GM18951 (cell line): ENCODE results near the gene IGSF21.

Experiments
- POLR2A ChIP-seq: IDR thresholded peaks from 4 replicates; pipeline ENCODE4 v1.6.1; 2011; ENCODE audit warnings: mild to moderate bottlenecking; ENCODE audit not compliant: insufficient read length, insufficient read depth; ENCODE audit errors: extremely low read depth
- in situ Hi-C: fragments of 300-500 bp; cut with MboI; formaldehyde crosslinking; loops from one replicate; pipeline ENCODE4 v1.12.0; 2022; ENCODE audit warnings: low sequenced_read_pairs, mixed read lengths, inconsistent platforms; ENCODE audit not compliant: unreplicated experiment

Gene IGSF21

DNA sequence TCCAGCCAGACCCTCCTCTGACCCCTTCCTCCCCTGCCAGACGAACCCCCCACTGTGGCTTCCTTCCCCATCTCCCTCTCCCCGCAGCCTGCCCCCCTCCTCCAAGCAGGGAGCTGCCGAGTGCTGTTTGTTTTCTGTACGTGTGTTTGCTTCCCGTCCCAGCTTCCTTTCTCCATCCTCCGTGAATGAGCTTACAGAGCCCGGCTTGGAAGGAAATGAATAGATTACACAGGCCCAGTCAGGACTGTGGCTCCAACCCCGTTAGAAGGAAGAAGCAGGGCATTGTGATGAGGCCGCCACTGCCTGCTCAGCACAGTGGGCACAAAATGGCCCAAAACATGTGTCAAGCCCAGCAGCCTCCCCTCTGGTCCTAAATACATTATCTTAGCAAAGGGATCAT, 123.2 kb downstream of the IGSF21 start:
- in situ Hi-C loops: no loop called here
- no peak for TF ChIP-seq POLR2A

DNA sequence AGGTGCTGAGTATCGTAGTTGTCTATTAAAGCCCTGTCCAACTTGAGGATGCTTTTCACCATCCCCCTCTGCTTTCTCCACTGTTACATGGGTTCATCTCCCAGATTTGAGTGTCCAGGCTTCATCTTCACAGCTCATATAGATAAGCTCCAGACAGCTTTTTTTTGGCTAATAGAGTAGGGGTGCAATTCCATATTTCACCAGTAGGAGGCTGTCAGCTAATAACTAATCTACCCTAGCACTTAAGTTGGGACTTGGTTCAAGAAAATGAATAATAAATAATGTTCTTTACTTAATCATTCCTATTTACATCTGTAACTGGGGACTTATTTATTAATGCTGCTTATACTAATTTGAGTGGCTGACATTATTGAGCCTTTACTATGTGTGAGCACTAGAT, 124.5 kb downstream of the IGSF21 start:
- in situ Hi-C loops: no loop called here
- TF ChIP-seq POLR2A: no peak

DNA sequence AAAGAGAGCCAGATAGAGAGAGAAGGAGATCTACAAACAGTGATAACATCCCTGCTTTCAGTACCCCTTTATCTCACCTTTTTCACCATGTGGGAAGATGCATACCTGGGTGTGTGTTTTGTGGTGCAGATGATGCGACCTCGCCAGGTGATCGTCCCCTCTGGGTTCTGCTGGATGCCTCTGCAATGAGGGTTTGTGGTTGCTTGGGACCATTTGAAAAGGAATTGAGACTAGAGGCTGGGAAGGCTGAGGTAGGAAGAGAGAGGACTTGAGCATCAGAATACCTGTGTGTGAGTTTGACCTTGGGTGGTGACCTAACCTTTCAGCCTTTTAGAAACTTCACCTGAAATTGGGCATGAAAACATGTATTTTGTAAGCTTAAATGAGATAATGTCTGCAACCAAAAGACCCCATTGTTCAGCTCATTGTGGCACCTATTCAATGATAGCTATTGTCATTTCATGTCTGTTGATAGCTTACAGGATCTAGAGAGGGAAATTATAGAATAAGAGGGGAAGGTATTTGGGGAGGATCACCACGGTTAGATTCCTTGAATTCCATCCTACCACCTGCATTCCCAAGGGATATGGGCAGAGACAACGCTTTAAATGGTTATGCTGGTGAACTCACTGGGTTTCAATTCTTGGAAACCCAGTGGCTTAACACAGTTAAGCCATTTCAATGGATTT, 125.7 kb downstream of the IGSF21 start:
- no peak for TF ChIP-seq POLR2A
- in situ Hi-C loops: no loop called here

DNA sequence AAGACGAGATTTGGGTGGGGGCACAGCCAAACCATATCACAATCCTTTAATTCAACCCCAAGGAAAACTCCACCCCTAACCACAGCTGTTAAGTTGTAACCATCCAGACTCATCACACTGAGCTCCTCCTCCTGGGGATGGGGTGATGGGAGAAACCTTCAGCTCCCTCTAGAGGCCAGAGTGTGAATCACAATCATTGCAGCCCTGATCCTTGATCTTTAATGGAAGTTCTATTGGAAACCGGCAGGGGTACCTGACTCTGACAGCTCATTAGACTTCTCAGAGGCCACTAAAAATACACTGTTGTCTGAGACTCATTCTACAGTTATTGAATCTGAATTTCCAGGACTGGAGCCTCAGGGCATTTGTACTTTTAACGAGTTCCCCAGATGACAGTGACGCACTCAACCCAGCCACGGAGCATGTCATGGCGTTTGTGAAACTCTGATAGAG, 127.2 kb downstream of the IGSF21 start:
- in situ Hi-C loops: no loop called here

DNA sequence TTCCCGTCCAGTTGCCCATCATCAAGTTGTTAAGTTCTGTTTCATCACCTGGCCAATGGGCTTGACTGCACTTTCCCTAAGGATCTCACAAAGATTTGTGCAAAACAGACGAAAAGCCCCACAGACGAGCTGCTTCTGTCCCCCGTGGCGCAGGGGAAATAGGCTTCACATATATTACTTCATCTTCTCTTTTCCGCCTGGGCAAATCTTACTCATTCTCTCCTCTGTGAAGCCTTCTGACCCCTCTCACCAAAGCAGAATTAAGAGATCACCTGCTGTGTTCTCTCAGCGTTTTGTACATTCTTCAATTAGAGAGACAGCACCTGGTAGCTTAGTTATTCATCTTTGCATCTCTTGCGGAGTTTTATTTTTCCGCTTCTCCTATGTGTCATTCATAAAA, 129.8 kb downstream of the IGSF21 start:
- in situ Hi-C loops: no loop called here
- no peak for TF ChIP-seq POLR2A

More for the DNA sequence above, 127.2 kb downstream of the IGSF21 start:
- no peak for TF ChIP-seq POLR2A

DNA sequence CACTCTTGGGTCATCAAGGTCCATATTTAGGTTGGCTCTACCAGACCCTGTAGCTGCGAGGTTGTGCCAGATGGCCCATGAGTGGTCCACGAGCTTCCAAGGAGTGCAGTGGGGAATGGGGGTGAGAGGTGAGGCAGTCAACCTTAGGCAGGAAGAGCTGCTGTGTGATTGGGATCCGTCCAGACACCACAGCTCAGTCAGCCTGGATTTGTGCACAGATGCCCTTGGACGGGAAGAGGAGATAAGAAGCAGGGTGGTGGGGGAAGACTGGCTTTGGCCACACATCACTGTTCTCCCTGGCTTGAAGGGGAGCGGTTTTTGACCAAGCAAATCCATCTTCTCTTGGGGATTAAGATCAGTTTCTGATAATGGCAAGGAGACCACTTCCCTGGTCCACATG, 130.6 kb downstream of the IGSF21 start:
- in situ Hi-C loops: no loop called here
- no peak for TF ChIP-seq POLR2A

DNA sequence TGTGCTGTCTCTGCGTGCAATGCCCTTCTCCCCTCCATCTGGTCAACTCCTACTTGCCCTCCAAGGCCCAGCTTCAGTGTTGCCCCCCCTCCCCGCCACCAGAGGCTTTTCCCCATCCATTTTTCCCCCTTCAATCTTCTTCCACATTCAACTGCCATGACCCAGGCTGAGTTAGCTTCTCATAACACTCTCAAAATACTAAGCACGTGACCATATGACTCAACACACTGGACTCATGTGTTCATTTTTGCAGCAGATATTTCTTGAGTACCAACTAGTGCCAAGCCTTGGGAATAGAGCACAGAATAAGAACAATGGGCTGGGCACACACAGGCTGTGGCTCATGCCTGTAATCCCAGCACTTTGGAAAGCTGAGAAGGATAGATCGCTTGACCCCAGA, 132.1 kb downstream of the IGSF21 start:
- no peak for TF ChIP-seq POLR2A
- in situ Hi-C loops: no loop called here

DNA sequence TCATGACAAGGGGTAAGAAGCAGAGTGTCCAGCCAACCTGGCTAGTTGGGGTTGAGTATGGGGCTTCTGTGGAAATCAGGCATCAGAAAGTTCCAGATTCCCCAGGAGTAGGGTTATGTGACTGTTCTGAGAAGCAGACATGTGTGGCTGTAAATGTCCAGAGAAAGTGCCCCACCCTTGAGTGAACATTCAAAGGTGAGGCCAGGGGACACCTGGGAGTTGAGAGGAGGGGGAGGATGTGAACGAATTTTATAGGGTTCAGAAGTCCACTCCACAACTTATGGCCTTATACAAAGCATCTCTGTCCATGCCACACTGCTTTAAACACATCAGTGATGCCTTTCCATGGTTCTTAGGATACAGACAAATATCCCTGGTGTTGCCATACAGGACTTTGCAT, 133.3 kb downstream of the IGSF21 start:
- in situ Hi-C loops: no loop called here
- no peak for TF ChIP-seq POLR2A

DNA sequence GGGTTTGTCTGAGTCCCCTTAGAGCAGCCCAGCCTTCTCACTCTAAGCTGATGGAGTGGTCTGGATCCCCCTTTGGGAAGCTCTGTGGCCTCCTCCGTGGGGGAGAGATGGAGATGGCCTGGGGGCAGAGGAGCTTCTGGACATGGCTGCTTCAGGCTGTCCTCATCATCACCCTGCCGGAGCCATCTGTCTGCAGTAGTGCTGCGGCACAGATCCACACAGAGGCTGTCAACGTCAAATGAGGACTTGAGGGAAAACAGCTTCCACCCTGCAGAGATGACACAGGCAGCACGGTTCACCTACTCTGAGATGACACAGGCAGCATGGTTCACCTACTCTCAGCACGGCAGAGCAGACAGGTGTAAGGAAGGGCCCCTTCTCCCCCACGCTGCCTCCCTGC, 134.3 kb downstream of the IGSF21 start:
- in situ Hi-C loops: no loop called here
- TF ChIP-seq POLR2A: no peak

DNA sequence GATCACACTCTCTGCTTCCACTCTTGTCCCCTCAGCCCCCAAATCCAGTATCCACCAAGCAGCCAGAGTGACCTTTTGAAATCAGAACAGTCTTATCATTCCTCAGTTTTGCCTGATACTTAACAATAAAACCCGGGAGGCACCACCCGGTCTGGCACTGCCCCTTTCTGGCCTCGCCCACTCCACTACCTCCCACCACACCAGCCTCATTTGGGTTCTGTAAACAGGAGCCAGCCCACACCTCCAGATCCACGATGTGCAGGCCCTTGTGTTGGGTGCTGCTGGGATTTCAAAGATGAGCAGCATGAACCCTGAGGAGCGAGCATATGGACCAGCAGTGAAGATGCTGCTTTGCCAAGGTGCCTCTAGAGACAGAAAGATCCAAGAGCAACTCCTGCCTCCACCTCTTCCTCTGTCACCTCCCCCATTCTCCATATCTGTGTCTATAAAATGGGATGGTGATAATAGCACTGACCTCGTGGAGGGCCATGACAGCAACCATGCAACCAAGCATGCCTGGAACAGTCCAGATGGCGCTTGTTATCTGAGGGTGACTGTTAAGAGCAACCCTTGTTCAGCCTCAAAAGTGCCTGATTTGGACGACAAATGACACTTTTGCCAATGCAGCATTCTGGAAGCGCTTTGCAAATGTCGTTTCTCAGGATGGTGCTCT, 136.0 kb downstream of the IGSF21 start:
- TF ChIP-seq POLR2A: no peak
- in situ Hi-C loops: no loop called here

DNA sequence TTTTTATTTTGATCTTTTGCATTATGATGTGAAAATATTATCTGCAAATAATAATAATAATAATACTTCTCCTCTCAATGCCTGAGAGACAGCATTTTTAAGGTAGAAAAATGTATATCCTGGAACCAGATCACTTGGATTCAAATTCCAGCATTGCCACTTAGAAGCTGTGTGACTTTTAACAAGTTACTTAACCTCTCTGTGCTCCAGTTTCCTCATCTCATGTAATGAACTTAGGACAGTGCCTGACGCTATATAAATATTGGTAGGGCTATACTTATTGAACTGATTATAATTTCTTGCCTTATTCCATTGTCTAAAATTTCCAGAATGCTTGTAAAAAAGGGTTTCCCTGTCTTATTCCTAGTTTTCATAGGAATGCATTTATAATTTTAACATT, 137.2 kb downstream of the IGSF21 start:
- TF ChIP-seq POLR2A: no peak
- in situ Hi-C loops: no loop called here

DNA sequence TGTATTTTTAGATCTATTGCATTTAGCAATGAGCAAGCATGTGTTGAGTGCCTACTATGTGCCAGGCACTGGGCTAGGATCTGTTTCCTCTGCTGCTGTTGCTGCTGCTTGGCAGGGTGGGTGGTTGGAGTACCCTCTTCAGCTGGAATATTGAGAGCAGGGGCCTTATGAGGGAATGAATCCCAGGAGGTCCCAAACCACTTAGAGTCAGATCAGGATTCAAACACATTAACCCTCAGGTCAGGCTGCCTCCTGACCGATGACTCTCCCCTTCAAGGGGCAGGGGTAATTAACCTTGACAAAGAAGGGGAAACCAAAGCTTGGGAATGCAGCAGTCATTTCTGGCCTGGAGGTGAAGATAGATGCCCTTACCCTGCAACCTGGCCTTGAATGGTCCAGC, 138.0 kb downstream of the IGSF21 start:
- TF ChIP-seq POLR2A: no peak
- in situ Hi-C loops: no loop called here

DNA sequence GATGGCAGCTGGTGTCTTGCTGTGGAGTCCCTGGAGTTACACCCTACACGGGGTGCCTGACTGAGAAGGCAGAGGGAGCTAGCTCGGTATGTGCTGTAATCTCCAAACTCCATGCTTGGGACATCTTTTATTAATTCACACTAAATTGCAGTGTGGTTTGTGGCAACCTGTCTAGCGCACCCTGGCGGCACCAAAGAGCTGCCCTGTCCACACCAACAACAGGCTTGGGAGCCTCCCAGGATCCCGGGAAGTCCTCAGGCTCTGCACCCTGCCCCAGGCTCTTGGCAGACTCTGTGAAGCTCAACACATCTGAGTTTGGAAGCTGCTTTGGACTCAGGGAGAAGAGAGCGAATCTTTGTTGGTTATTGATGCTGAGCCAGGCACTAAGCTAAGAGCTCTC, 138.9 kb downstream of the IGSF21 start:
- in situ Hi-C loops: no loop called here
- no peak for TF ChIP-seq POLR2A

DNA sequence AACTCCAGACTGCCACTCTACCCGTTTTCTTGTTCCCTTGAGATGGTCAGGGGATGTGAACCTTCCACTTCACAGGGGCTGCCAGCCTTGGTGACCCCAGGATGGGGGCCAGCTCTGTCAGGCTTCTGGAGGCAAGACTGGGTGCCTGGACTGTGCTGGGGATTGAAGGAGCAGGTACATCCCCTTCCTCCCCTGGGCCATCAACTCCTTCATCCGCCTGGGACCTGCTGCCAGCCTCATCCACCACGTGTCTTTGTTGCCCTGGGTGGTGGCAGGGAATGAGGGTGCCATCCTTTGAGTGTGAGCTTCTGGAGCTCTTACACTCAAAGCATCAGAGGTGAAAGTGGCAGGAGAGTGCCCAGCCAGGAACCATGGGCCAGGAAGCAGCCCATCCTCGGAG, 139.6 kb downstream of the IGSF21 start:
- in situ Hi-C loops: no loop called here
- no peak for TF ChIP-seq POLR2A
